ENCODE results near the gene ZNF138. TPM values are rescaled to one million over a fixed set of nuclear protein-coding genes. Genes with fewer than 3 reads are reported as not detected.
"Not testable (repeated sequence)": the region's sequence is repeated elsewhere in the genome, so short reads cannot be mapped to it uniquely, and the experiment has no call there.

ZNF138 gene
- total RNA-seq, 1 experiment from 2014 or later = 12.5 TPM

DNA sequence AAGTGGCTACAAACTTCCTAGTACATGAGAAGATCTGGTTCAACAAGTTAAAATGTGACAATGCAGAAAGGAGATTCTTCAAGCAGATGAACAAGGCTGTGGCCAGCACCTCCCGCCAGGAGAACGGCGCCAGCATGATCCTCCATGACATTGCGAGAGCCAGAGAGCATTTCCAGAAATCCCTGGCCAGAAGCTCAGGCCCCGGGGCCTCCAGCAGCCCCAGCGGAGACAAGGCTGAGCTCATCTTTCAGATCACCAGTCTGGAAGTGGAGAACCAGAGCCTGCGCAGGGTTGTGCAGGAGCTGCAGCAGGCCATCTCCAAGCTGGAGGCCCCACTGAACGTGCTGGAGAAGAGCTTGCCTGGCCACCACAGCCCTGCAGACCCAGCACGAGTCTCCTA lies 68.8 kb downstream of the ZNF138 start:
- H3K9me3 ChIP-seq = no peaks in the 10 kb centered on the region
- no peaks in the 10 kb centered on the region for H3K27me3 Mint-ChIP-seq (ENCODE audit: insufficient read depth, unreplicated experiment)
- H3K4me3 Mint-ChIP-seq (ENCODE audit: unreplicated experiment) = no peak overlapping the region
- no peak overlapping the region for H3K27ac Mint-ChIP-seq (ENCODE audit: unreplicated experiment)
- H3K36me3 Mint-ChIP-seq (ENCODE audit: insufficient read depth, unreplicated experiment) = no peaks in the 10 kb centered on the region
- DNase-seq = no peak
- no peaks in the 10 kb centered on the region for H3K36me3 ChIP-seq (ENCODE audit: control insufficient read depth, insufficient read depth, low read length)
- BruUV-seq (replicated peaks) = no TSS peak
- intact Hi-C loops (cut with micrococcal nuclease; ENCODE audit: unreplicated experiment) = no loop called here
- no peaks in the 10 kb centered on the region for H3K4me1 Mint-ChIP-seq (ENCODE audit: low read depth, unreplicated experiment)
- H3K4me1 ChIP-seq = no peaks in the 10 kb centered on the region
- no peaks in the 10 kb centered on the region for H3K27me3 ChIP-seq (replicated peaks; ENCODE audit: control insufficient read depth, insufficient read depth, low read length)
- TF ChIP-seq, protein P1, sequence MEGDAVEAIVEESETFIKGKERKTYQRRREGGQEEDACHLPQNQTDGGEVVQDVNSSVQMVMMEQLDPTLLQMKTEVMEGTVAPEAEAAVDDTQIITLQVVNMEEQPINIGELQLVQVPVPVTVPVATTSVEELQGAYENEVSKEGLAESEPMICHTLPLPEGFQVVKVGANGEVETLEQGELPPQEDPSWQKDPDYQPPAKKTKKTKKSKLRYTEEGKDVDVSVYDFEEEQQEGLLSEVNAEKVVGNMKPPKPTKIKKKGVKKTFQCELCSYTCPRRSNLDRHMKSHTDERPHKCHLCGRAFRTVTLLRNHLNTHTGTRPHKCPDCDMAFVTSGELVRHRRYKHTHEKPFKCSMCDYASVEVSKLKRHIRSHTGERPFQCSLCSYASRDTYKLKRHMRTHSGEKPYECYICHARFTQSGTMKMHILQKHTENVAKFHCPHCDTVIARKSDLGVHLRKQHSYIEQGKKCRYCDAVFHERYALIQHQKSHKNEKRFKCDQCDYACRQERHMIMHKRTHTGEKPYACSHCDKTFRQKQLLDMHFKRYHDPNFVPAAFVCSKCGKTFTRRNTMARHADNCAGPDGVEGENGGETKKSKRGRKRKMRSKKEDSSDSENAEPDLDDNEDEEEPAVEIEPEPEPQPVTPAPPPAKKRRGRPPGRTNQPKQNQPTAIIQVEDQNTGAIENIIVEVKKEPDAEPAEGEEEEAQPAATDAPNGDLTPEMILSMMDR (IDR thresholded peaks at IDR 0.05; ENCODE audit: insufficient read depth in 1 of 2, low read depth in 1 of 2, low read length in 1 of 2, severe bottlenecking in 1 of 2, unreplicated experiment in 1 of 2) = no peak
- ChIA-PET POLR2A (no interaction called here), CTCF (no interaction called here)
- no peak overlapping the region for H3K4me3 ChIP-seq (ENCODE audit: low read depth, low read length)
- peaks cover 9% of the 10 kb centered on the region for H3K9me3 Mint-ChIP-seq (ENCODE audit: unreplicated experiment)

DNA sequence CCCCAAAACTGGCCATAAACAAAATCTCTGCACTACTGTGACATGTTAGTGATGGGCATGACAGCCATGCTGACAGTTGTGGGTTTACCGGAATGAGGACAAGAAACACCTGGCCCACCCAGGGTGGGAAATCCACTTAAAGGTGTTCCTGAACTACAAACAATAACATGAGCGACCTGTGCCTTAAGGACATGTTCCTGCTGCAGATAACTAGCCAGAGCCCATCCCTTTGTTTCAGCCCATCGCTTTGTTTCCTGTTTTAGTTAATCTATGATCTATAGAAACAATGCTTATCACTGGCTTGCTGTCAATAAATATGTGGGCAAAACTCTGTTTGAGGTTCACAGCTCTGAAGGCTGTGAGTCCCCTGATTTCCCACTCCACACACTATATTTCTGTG lies 69.3 kb downstream of the ZNF138 start:
- H3K27me3 ChIP-seq (replicated peaks; ENCODE audit: control insufficient read depth, insufficient read depth, low read length); H3K4me1 Mint-ChIP-seq (ENCODE audit: low read depth, unreplicated experiment); H3K4me1 ChIP-seq; H3K27me3 Mint-ChIP-seq (ENCODE audit: insufficient read depth, unreplicated experiment); POLR2A ChIA-PET; H3K4me3 Mint-ChIP-seq (ENCODE audit: unreplicated experiment); H3K27ac Mint-ChIP-seq (ENCODE audit: unreplicated experiment); H3K9me3 Mint-ChIP-seq (ENCODE audit: unreplicated experiment); intact Hi-C loops (cut with micrococcal nuclease; ENCODE audit: unreplicated experiment); DNase-seq; CTCF ChIA-PET; H3K4me3 ChIP-seq (ENCODE audit: low read depth, low read length); H3K36me3 ChIP-seq (ENCODE audit: control insufficient read depth, insufficient read depth, low read length); H3K9me3 ChIP-seq; H3K36me3 Mint-ChIP-seq (ENCODE audit: insufficient read depth, unreplicated experiment); BruUV-seq (replicated peaks): not testable (repeated sequence)

DNA sequence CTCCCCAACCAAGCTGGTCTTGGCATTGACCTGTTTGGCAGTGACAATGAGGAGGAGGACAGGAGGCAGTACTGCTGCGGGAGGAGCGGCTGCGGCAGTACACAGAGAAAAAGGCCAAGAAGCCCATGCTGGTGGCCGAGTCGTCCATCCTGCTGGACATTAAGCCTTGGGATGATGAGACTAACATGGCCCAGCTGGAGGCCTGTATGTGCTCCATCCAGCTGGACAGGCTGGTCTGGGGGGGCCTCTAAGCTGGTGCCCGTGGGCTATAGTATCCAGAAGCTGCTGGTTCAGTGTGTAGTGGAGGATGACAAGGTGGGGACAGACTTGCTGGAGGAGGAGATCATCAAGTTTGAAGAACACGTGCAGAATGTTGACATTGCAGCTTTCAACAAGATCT lies 69.7 kb downstream of the ZNF138 start:
- TF ChIP-seq, protein P1 (IDR thresholded peaks at IDR 0.05; ENCODE audit: insufficient read depth in 1 of 2, low read depth in 1 of 2, low read length in 1 of 2, severe bottlenecking in 1 of 2, unreplicated experiment in 1 of 2) = no peak
- intact Hi-C loops (cut with micrococcal nuclease; ENCODE audit: unreplicated experiment) = no loop called here
- ChIA-PET CTCF (no interaction called here), POLR2A (no interaction called here)
- H3K27ac Mint-ChIP-seq (ENCODE audit: unreplicated experiment) = no peak overlapping the region
- Histone ChIP-seq H3K9me3 (no peaks in the 10 kb centered on the region), H3K36me3 (ENCODE audit: control insufficient read depth, insufficient read depth, low read length) (no peaks in the 10 kb centered on the region), H3K27me3 (replicated peaks; ENCODE audit: control insufficient read depth, insufficient read depth, low read length) (no peaks in the 10 kb centered on the region), H3K4me3 (ENCODE audit: low read depth, low read length) (no peak overlapping the region), H3K4me1 (no peaks in the 10 kb centered on the region)
- H3K4me3 Mint-ChIP-seq (ENCODE audit: unreplicated experiment) = no peak overlapping the region
- no peaks in the 10 kb centered on the region for H3K36me3 Mint-ChIP-seq (ENCODE audit: insufficient read depth, unreplicated experiment)
- H3K9me3 Mint-ChIP-seq (ENCODE audit: unreplicated experiment) = peaks cover 9% of the 10 kb centered on the region
- DNase-seq = no peak
- no TSS peak for BruUV-seq (replicated peaks)
- H3K4me1 Mint-ChIP-seq (ENCODE audit: low read depth, unreplicated experiment) = no peaks in the 10 kb centered on the region
- no peaks in the 10 kb centered on the region for H3K27me3 Mint-ChIP-seq (ENCODE audit: insufficient read depth, unreplicated experiment)

DNA sequence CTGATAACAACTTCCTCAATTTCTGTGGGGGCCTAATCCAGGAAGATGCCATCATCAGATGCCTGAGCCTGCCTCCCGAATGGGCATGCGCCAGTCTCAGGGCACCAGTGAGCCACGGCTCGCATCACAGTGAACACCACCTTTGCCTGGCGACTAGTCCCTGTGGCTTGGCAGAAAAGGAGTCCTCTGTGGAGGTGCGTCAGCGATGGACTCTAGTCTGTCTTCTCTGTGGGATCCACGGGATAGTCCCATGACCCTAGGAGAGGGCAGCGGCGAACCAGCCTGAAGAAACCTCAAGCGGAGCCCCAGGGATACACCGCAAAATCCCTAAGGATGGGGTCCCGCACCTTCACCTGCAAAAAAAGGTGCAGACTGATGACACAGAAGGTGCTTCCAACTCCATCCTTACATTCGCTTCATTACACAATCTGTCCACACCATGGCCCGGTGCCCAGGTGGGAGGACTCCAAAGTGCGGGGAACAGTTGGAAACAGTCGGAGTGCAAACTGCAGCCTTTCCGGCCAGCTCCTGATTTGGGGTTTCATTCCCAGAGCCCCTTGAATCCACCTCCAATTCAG lies 73.7 kb downstream of the ZNF138 start:
- H3K4me1 Mint-ChIP-seq (ENCODE audit: low read depth, unreplicated experiment) = no peaks in the 10 kb centered on the region
- DNase-seq = peak in 1 of 2 experiments; percentile 18
- Histone ChIP-seq H3K9me3 (peaks cover 8% of the 10 kb centered on the region; the same call in 1 of the 2 replicates), H3K36me3 (ENCODE audit: control insufficient read depth, insufficient read depth, low read length) (no peaks in the 10 kb centered on the region), H3K27me3 (replicated peaks; ENCODE audit: control insufficient read depth, insufficient read depth, low read length) (no peaks in the 10 kb centered on the region), H3K4me1 (no peaks in the 10 kb centered on the region), H3K4me3 (ENCODE audit: low read depth, low read length) (no peak overlapping the region)
- BruUV-seq (replicated peaks) = no TSS peak
- no peaks in the 10 kb centered on the region for H3K36me3 Mint-ChIP-seq (ENCODE audit: insufficient read depth, unreplicated experiment)
- H3K27me3 Mint-ChIP-seq (ENCODE audit: insufficient read depth, unreplicated experiment) = no peaks in the 10 kb centered on the region
- ChIA-PET POLR2A (no interaction called here), CTCF (no interaction called here)
- H3K4me3 Mint-ChIP-seq (ENCODE audit: unreplicated experiment) = no peak overlapping the region
- no peak overlapping the region for H3K27ac Mint-ChIP-seq (ENCODE audit: unreplicated experiment)
- H3K9me3 Mint-ChIP-seq (ENCODE audit: unreplicated experiment) = peaks cover 15% of the 10 kb centered on the region
- TF ChIP-seq, protein P1 (IDR thresholded peaks at IDR 0.05; ENCODE audit: insufficient read depth in 1 of 2, low read depth in 1 of 2, low read length in 1 of 2, severe bottlenecking in 1 of 2, unreplicated experiment in 1 of 2) = no peak
- intact Hi-C loops (cut with micrococcal nuclease; ENCODE audit: unreplicated experiment) = no loop called here
